Measurements from ENCODE around the gene SMIM22. TPM values are rescaled to one million over a fixed set of nuclear protein-coding genes. Genes with fewer than 3 reads are reported as not detected.

Gene SMIM22, protein sequence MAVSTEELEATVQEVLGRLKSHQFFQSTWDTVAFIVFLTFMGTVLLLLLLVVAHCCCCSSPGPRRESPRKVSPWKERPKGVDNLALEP
- total RNA-seq, result not detected
- 1 to 10 TPM in 2 of 8 donors, under 1 TPM in 2, not detected in 4; 0.31 to 3.2 (median 0.94) TPM for polyA plus RNA-seq (ENCODE audit: insufficient read depth in 1 of 8, insufficient read length in 8 of 8, low replicate concordance in 1 of 8)
- long read RNA-seq, donor 1, partial matches to known transcripts, result 0 of 1 reads
- long read RNA-seq, donor 1, other reads (novel, unspliced or antisense), result 0 of 1 reads
- long read RNA-seq, donor 2, result 0 reads
- long read RNA-seq, donor 3, partial matches to known transcripts, result 0 of 1 reads
- long read RNA-seq, donor 3, other reads (novel, unspliced or antisense), result 0 of 1 reads
- long read RNA-seq, donor 4, result 0 reads
- long read RNA-seq, donor 5, partial matches to known transcripts, result 15 of 15 reads
- long read RNA-seq, donor 5, other reads (novel, unspliced or antisense), result 0 of 15 reads
- long read RNA-seq, donor 6, result 0 reads
- long read RNA-seq, donor 7, result 0 reads
- long read RNA-seq, donor 8, result 0 reads
- long read RNA-seq, donor 9, result 0 reads
- long read RNA-seq, donor 10, result 0 reads
- long read RNA-seq, donor 11, partial matches to known transcripts, result 0 of 1 reads
- long read RNA-seq, donor 11, other reads (novel, unspliced or antisense), result 0 of 1 reads

DNA sequence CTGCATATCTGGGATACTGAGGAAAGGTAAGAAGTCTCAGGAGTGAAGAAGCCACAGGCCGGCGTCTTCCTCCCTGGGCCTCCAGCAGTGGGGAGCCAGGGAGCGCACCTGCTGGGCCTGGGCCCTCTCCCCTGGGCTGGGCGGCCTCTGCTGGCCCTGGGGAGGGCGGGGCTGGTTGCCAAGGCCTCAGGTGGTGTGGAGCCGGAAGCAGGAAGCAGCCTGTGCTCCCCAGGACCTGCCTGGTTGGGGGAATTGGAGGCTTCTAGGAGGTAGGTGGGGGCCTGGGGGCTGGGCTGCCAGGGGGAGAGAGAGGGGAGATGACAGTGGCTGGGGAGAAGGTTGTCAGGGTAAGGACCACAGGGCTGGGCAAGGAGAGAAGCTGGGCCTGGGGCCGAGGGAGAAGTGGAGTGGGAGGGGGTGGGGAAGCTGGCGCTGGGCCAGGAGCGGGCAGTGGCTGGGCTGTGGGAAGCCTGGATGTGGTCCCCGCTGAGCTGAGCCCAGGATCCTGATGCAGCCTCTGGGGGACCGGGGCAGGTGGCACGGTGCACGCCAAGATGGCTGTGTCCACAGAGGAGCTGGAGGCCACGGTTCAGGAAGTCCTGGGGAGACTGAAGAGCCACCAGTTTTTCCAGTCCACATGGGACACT lies at the start of gene SMIM22:
Gene SMIM22, plus strand, starts transcription at position 189 of the 647 bp plus-strand sequence. Its CDS starts 366 bp downstream, at position 555.
- H3K36me3 ChIP-seq (ENCODE audit: control insufficient read depth, insufficient read depth, low read length), result peaks cover 17% of the 10 kb centered on the region
- H3K27me3 ChIP-seq (ENCODE audit: control insufficient read depth, insufficient read depth, low read length), result no peaks in the 10 kb centered on the region
- 62% methylated on average over 11 of the region's 14 CpGs for WGBS (ENCODE audit: insufficient coverage)
- H3K4me3 ChIP-seq (ENCODE audit: low read length), result no peak within 1 kb of the TSS
- no peak for DNase-seq
- H3K9me3 ChIP-seq (replicated peaks; ENCODE audit: control insufficient read depth, low read depth, low read length), result no peaks in the 10 kb centered on the region
- no peak within 1 kb of the TSS for H3K27ac ChIP-seq (ENCODE audit: low read length)
- H3K4me1 ChIP-seq (ENCODE audit: control insufficient read depth, insufficient read depth, low read length), result peaks cover 3% of the 10 kb centered on the region

DNA sequence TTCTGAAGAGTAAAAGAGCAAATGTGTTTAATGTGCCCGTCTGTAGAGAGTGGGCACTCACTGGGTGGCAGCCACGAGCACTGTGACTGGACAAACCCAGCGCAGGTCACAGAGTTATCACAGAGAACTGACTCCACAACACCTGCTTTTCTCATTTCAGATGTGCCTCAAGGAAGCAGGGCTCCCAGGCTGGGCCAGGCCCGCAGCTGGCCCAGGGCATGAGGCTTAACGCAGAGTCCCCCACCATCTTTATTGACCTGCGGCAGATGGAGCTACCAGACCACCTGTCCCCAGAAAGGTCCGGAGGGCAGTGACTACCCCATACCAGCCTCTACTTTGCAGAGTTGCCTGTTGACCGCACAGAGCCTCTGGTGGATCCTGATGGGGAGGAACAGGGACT lies 49.0 kb upstream of the SMIM22 start:
- H3K27me3 ChIP-seq (ENCODE audit: control insufficient read depth, insufficient read depth, low read length), result no peaks in the 10 kb centered on the region
- WGBS (ENCODE audit: insufficient coverage), result 62% methylated on average over 6 of the region's 8 CpGs

DNA sequence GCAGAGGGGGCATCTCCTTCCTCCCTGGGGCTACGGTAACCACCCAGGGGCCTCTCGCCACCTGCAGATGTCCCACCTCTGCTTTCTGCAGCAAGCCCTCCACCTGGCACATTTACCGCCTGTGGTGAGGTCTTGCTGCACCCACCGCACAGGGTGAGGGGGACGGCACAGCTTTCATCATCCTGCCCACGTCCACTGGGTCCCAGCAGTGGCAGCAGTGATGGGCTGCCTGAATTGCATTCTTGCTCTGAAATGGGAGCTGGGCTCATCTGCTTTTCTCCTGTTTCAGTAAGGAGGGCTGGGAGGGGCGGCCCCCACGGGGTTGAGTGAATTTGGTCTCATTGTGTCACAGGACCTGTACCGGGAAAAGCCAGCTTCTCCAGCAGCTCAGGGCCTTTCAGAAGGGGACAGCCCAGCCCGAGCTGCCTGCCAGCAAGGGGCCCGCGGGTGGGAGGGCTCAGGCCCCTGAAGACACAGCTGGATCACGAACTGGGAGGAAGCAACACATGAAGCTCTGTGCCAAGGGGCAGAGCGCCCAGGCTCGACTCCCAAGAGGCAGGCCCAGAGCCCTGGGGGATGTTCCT lies 48.1 kb upstream of the SMIM22 start:
- no peak overlapping the region for H3K4me3 ChIP-seq (ENCODE audit: low read length)
- peak; percentile 35 for DNase-seq
- 45% methylated on average over 14 of the region's 15 CpGs for WGBS (ENCODE audit: insufficient coverage)
- peaks cover 16% of the 10 kb centered on the region for H3K4me1 ChIP-seq (ENCODE audit: control insufficient read depth, insufficient read depth, low read length)
- no peak overlapping the region for H3K27ac ChIP-seq (ENCODE audit: low read length)
- no peaks in the 10 kb centered on the region for H3K27me3 ChIP-seq (ENCODE audit: control insufficient read depth, insufficient read depth, low read length)
- H3K36me3 ChIP-seq (ENCODE audit: control insufficient read depth, insufficient read depth, low read length), result peaks cover 30% of the 10 kb centered on the region
- no peaks in the 10 kb centered on the region for H3K9me3 ChIP-seq (replicated peaks; ENCODE audit: control insufficient read depth, low read depth, low read length)

More for the DNA sequence above, 49.0 kb upstream of the SMIM22 start:
- DNase-seq, result no peak
- H3K4me1 ChIP-seq (ENCODE audit: control insufficient read depth, insufficient read depth, low read length), result peaks cover 16% of the 10 kb centered on the region
- H3K36me3 ChIP-seq (ENCODE audit: control insufficient read depth, insufficient read depth, low read length), result peaks cover 21% of the 10 kb centered on the region
- no peak overlapping the region for H3K4me3 ChIP-seq (ENCODE audit: low read length)
- H3K27ac ChIP-seq (ENCODE audit: low read length), result no peak overlapping the region
- H3K9me3 ChIP-seq (replicated peaks; ENCODE audit: control insufficient read depth, low read depth, low read length), result no peaks in the 10 kb centered on the region

DNA sequence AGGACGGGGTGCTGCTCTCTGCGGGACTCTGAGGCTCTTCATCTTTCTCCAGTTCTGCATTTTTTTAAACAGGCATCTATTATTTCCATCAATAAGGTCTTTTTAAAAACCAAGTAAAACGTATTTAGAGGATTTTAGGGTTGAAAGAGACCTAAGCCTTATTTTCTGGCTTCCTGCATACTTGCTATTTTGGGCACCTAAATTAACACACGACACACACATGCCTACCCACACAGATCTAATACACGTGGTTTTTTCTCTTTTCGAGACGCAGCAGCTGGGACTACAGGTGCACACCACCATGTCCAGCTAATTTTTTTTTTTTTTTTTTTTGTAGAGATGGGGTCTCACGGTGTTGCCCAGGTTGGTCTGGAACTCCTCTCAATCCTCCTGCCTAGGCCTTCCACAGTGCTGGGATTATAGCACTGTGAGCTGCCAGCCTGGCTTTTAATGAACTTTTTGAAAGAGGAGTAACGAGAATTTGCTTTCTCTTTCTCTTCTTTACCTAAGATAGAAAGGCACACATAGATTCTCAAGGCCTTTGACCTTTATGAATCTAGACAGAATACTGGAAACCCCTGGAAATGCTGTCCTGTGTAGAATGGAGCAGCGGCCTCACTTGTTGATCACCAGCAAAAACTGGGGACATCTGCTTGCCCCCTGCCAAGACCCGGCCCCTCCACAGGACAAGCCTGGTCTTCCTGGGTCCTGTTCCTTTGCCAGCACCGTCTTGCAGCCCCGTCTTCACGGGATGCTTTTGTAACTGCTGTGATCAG lies 47.1 kb upstream of the SMIM22 start:
- H3K9me3 ChIP-seq (replicated peaks; ENCODE audit: control insufficient read depth, low read depth, low read length), result no peaks in the 10 kb centered on the region
- H3K4me3 ChIP-seq (ENCODE audit: low read length), result no peak overlapping the region
- WGBS (ENCODE audit: insufficient coverage), result 69% methylated on average over 6 of the region's 14 CpGs
- peaks cover 40% of the 10 kb centered on the region for H3K36me3 ChIP-seq (ENCODE audit: control insufficient read depth, insufficient read depth, low read length)
- peaks cover 12% of the 10 kb centered on the region for H3K4me1 ChIP-seq (ENCODE audit: control insufficient read depth, insufficient read depth, low read length)
- H3K27me3 ChIP-seq (ENCODE audit: control insufficient read depth, insufficient read depth, low read length), result no peaks in the 10 kb centered on the region
- no peak for DNase-seq
- no peak overlapping the region for H3K27ac ChIP-seq (ENCODE audit: low read length)

DNA sequence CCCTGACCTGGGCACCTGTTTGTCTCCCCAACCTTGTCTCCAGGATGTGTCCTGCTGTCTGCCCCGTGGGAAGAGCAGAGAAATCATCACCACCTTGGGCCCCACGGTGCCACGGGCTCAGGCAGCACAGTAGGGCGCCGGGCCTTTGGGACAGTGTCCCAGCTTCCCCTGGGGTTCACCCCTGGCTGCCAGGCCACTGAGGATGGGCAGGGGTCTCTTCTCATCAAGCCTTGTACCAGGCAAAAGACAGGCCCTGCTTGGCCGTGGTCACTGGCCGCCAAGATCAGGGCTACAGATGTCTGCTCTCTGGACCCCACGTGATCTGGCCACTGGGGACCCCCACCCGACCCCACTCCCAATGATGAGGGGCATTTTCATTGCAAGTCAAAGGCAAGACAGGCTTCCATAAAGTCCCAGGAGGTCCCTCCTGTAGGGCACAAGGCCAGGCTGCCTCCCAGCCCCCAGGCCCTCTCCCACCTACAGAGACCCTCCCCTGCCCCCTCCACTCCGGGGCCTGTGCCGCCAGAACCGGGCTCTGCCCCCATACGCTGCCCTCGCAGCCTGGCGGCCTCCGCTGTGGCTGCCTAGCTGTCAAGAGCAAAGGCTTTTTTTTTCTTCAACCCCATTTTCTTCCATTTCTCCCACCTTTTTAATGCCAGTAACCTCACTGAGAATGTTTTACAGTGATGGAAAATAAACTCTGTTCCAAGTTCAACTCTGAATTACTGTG lies 46.3 kb upstream of the SMIM22 start:
- H3K4me1 ChIP-seq (ENCODE audit: control insufficient read depth, insufficient read depth, low read length), result peaks cover 10% of the 10 kb centered on the region
- H3K27ac ChIP-seq (ENCODE audit: low read length), result no peak overlapping the region
- H3K36me3 ChIP-seq (ENCODE audit: control insufficient read depth, insufficient read depth, low read length), result peaks cover 47% of the 10 kb centered on the region
- 76% methylated on average over 9 of the region's 16 CpGs for WGBS (ENCODE audit: insufficient coverage)
- no peak for DNase-seq
- no peak overlapping the region for H3K4me3 ChIP-seq (ENCODE audit: low read length)
- no peaks in the 10 kb centered on the region for H3K9me3 ChIP-seq (replicated peaks; ENCODE audit: control insufficient read depth, low read depth, low read length)
- no peaks in the 10 kb centered on the region for H3K27me3 ChIP-seq (ENCODE audit: control insufficient read depth, insufficient read depth, low read length)

DNA sequence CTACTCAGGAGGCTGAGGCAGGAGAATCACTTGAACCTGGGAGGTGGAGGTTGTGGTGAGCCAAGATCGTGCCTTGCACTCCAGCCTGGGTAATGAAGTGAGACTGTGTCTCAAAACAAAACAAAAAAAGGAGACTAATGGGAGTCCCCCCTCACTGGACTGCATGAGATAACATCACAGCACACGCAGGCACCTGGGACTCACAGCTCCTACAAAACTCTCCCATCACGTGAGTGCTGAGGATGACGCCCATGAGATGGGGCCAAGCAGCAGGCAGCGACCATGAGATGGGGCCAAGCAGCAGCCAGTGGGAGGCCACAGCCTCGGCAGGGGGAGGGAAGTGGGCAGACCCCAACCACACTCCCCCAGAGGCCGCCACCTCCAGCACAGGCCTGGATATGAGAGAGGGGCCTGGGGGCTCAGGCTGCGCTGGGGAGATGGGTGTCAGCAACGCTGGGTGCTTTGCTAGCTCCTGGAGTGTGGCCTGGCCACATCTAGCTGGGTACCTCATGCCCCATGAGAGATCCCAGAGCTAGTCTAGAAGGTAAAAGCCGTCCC lies 45.4 kb upstream of the SMIM22 start:
- no peaks in the 10 kb centered on the region for H3K9me3 ChIP-seq (replicated peaks; ENCODE audit: control insufficient read depth, low read depth, low read length)
- H3K4me3 ChIP-seq (ENCODE audit: low read length), result no peak overlapping the region
- peaks cover 10% of the 10 kb centered on the region for H3K4me1 ChIP-seq (ENCODE audit: control insufficient read depth, insufficient read depth, low read length)
- WGBS (ENCODE audit: insufficient coverage), result 90% methylated on average over 3 of the region's 10 CpGs
- no peak for DNase-seq
- no peak overlapping the region for H3K27ac ChIP-seq (ENCODE audit: low read length)
- no peaks in the 10 kb centered on the region for H3K27me3 ChIP-seq (ENCODE audit: control insufficient read depth, insufficient read depth, low read length)
- peaks cover 54% of the 10 kb centered on the region for H3K36me3 ChIP-seq (ENCODE audit: control insufficient read depth, insufficient read depth, low read length)

DNA sequence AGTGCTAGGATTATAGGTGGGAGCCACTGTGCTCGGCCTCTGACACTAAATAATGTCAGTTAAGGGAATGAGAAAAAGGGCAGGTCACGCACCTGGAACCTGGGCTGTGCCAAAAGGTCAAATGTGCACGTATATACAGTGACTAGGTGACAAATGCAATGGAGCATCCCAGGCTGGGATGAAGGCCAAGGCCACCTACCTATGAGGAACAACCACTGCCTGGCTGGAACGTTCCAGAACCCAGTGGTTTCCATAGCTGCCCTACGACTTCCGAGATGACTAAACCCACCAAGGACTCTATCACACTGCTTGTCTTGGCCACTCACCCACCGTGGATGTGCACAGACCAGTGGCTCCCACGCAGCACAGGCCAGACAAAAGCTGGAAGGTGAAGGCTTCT lies 44.3 kb upstream of the SMIM22 start:
- Histone ChIP-seq H3K4me3 (ENCODE audit: low read length) (no peak overlapping the region), H3K36me3 (ENCODE audit: control insufficient read depth, insufficient read depth, low read length) (peaks cover 64% of the 10 kb centered on the region)
- 87% methylated on average over 8 of the region's 8 CpGs for WGBS (ENCODE audit: insufficient coverage)

DNA sequence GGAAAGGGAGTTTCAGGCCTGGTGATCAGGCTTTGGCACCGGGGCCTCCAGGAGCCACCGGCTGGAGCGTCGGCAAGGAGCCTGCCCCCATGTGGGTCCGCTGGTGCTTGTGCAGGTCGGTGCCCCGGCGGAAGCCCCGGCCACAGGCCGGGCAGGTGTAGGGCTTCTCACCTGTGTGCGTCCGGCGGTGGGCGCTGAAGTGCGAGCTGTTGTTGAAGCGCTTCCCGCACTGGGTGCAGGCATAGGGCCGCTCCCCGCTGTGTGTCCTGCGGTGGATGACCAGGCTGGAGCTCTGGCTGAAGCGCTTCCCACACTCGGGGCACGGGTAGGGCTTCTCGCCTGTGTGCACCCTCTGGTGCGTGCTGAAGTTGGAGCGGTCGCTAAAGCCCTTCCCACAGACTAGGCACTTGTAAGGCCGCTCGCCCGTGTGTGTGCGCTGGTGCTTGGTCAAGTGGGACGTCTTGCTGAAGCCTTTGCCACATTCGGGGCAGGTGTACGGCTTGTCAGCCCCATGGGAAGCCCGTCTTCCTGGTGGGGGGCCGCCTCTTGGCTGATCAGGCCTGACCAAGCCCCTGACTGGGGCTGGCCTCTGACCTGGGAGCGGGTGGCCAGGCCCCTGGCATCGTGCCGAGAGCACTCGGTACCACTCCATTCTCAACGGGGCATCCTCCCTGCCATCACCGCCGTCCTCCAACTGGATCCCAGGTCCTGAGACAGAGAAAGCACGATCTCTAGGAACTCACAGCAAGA lies 42.6 kb upstream of the SMIM22 start:
- Histone ChIP-seq H3K9me3 (replicated peaks; ENCODE audit: control insufficient read depth, low read depth, low read length) (no peaks in the 10 kb centered on the region), H3K4me1 (ENCODE audit: control insufficient read depth, insufficient read depth, low read length) (no peaks in the 10 kb centered on the region), H3K27me3 (ENCODE audit: control insufficient read depth, insufficient read depth, low read length) (no peaks in the 10 kb centered on the region), H3K4me3 (ENCODE audit: low read length) (no peak overlapping the region), H3K36me3 (ENCODE audit: control insufficient read depth, insufficient read depth, low read length) (peaks cover 77% of the 10 kb centered on the region), H3K27ac (ENCODE audit: low read length) (no peak overlapping the region)
- no peak for DNase-seq
- WGBS (ENCODE audit: insufficient coverage), result 94% methylated on average over 44 of the region's 44 CpGs

More for the DNA sequence above, 44.3 kb upstream of the SMIM22 start:
- Histone ChIP-seq H3K4me1 (ENCODE audit: control insufficient read depth, insufficient read depth, low read length) (peaks cover 10% of the 10 kb centered on the region), H3K9me3 (replicated peaks; ENCODE audit: control insufficient read depth, low read depth, low read length) (no peaks in the 10 kb centered on the region), H3K27me3 (ENCODE audit: control insufficient read depth, insufficient read depth, low read length) (no peaks in the 10 kb centered on the region), H3K27ac (ENCODE audit: low read length) (no peak overlapping the region)
- DNase-seq, result no peak
